NCI-H187 (cell line): ENCODE measurements around the gene TRMT1.
"Not testable (repeated sequence)": the region's sequence is repeated elsewhere in the genome, so short reads cannot be mapped to it uniquely, and the experiment has no call there.

ENCODE experiments used
- DNase-seq, 2 experiments: peaks; one replicate each; lab custom pipeline; 2025; lab: John Stamatoyannopoulos, UW

Gene TRMT1

GRCh38 chr19:13116282-13117175 lies at the start of gene TRMT1:
Gene TRMT1 (minus strand): TSS chr19:13116740. CDS start chr19:13116399, 341 bp downstream.
- DNase-seq: peak; percentile 63 to 71

DNA sequence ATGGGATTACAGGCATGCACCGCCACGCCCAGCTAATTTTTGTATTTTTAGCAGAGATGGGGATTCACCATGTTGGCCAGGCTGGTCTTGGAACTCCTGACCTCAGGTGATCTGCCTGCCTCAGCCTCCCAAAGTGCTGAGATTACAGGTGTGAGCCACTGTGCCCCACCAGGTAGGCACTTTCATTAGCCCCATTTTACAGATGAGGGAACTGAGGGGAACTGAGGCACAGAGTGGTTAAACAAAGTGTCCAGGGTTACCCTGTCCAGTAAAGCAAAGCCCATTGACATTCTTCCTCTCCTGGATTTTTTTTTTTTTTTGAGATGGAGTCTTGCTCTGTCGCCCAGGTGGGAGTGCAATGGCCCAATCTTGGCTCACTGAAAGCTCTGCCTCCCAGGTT lies 49.6 kb upstream of the TRMT1 start:
- DNase-seq: not testable (repeated sequence)

- DNase-seq: no peak
Measured at GRCh38 chr19:13165162-13165997, 48.8 kb upstream of the TRMT1 start.

DNA sequence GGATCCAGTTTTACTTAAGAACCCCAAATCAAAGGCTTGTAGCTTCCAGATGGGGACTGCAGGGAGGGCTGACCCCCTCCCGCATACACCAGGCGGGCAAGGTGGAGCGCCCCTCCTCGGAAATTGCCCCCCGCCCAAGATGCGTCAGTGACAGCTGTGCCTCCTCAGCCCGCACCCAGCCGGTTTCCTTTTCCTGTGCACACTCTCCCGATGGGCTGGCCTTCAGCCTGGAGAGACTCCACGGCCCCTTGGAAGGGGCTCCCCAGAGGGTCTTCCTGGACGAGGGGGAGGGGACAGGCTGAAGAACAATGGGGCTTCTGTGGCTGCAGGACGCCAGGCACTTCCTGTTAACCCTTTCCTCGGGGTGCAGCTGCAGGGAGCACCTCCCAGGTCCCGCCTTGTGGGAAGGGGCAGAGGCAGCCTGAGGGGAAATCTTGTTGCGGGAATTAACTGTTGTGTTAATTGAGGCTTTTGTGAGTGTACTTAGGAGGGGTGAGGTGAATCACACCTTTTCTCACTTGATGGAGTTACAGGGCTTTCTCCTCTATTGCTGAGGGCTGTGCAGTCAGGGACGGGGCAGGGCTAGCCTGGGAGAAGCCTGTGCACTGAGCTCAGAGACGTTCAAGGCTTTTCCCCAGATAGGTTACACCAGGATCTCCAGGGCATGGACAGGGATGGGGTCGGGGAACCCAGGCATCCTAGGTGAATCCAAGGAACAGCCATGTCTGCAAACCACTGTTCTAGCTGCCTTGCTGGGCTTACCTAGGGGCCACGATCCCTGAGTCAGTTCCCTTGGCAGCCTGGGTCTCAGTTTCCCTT lies 48.0 kb upstream of the TRMT1 start:
- DNase-seq: no peak

GRCh38 chr19:13163609-13164342 lies 47.2 kb upstream of the TRMT1 start:
- DNase-seq: no peak

DNA sequence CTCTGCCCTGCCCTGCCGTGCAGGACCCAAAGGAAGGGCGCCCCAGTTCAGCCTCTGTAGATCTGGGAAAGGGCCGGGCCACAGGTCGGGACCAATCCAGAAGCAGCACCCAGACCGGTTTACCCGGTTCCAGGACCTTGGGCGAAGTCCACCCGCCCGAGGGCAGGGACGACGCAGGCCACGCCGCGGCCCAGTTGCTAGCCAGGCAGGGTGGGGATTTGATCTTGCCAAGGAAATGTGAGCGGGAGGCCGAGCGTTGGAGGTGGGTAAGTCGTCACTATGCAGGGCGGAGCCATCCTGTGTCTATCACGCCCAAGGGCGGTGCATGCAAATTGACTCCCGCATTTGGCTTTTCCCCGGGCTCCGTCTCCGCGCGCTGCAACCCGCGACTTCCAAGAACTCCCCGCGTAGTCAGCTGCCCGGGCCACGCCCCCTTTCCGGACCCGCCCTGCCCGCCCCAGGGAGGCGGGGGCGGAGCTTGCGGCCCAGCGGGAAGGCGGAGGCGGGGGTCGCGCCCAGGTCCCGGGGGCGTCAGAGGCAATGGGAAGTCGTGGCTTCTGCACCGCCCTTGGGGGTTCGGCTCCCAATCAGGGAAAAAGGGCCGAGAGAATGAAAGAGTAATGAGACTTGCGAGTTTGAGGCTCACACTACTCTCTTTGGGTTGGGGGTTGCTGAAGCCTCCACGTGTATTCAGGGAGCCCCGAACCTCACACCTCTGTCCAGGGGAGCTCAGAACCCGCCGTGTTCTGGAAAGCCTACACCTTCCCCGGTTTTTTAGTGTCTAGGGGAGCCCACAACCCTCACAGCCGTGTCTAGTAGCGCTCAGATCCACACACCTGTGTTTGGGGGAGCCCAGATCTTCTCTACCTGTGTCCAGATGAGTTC lies 46.4 kb upstream of the TRMT1 start:
- DNase-seq: peak in 1 of 2 experiments; percentile 44

DNA sequence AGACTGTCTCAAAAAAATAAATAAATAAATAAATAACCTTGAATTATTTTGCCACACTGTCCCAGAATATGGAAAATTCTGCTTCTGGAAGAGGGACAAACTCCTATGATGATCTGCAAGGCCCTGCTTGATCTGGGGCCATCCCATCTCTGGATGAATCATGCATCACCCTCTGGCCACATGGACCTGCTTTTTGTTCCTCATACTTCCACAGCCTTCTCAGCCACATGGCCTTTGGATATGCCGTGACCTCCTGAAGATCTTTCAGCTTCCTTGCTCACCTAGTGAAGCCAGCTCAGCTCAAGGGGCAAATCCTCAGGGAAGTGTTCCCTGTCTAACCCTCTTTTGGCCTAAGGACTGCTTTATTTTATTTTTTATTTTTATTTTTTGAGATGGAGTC lies 44.0 kb upstream of the TRMT1 start:
- DNase-seq: no peak

- no peak for DNase-seq
Measured at GRCh38 chr19:13159713-13160112, 43.2 kb upstream of the TRMT1 start.

DNA sequence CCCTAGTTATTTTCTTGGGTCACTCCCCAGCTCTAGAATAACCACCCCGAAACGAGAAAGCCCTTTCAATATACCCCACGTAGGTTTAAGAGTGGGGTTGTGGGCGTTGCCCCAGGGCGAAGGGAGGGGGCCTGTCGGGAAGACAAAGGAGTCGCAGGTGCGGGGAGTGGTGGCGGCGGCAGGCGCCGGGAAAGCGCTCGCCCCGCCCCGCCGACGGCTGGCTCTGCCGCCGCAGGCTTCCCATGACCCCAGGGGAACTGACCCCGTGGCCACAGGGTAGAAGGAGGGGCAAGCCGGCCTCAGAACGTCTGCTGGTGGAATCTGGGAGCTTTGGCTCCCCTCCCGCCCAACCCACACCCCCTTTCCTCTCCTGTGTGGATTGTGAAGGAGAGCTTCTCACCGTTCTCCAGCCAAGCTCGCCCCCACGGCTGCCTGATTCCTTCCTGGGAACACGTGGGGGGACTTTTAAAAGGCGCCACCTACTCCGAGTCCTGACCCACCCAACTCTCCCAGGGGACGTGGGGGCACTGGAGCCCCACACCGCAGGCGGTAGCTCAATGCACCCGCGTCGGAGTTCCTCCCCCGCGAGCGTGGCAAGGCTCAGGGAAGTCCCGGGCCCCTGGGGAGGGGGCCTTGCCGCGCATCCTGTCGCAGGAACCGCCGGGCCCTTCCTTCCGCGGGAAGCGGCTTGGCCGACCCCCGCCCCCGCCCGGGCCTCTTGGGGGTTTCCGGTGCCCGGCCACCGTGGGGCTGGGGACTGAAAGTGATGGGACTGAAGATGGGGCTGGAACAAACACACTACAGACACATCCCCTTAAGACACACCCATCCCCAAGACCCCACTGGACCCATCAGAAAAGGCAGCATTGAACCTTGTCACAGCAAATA lies 39.2 kb upstream of the TRMT1 start:
- no peak for DNase-seq

- DNase-seq: no peak
Measured at GRCh38 chr19:13154911-13155471, 38.5 kb upstream of the TRMT1 start.

DNA sequence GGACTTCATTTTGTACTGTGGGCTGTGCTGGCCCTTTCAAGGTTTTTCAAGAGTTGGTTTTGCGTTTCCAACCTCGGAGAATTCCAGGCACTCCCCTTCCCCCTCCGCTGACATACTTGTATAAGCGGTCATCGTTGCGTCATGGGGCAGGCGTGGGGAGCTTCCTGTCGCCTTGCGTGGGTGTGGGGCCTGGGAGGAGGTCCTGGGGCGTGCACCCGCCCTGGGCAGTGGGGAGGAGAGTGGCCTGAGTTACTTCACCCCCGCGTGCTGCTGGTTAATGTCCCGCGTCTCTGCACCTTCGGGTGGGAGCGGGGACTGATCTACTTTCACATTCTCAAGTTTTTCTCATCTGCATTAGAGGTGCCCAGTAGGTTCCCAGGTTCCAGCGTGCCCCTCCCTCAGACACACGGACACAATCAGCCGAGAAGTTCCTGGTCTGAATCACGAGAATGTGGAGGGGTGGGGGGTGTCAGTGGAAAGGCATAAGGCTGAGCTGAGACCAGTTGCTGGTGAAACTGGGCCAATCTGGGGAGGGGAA lies 37.8 kb upstream of the TRMT1 start:
- no peak for DNase-seq

- DNase-seq: no peak
Measured at GRCh38 chr19:13153569-13154240, 37.2 kb upstream of the TRMT1 start.

DNA sequence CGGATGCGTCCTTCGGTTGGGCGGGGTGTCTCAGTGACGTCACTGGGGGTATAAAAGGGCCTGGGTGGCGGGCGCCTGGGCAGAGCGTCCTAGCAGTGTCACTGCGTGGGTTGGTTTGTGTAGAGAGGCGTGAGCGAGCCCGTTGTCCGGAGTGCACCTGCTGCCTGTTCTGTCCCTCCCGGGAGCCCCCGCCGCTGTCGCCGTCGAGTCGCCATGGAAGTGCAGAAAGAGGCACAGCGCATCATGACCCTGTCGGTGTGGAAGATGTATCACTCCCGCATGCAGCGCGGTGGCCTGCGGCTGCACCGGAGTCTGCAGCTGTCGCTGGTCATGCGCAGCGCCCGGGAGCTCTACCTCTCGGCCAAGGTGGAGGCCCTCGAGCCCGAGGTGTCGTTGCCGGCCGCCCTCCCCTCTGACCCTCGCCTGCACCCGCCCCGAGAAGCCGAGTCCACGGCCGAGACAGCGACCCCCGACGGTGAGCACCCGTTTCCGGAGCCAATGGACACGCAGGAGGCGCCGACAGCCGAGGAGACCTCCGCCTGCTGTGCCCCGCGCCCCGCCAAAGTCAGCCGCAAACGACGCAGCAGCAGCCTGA lies 36.5 kb upstream of the TRMT1 start:
- peak; percentile 60 to 74 for DNase-seq

GRCh38 chr19:13152356-13152973 lies 35.9 kb upstream of the TRMT1 start:
- no peak for DNase-seq

- DNase-seq: peak; percentile 62 to 81
Measured at GRCh38 chr19:13151605-13152355, 35.2 kb upstream of the TRMT1 start.

GRCh38 chr19:13150931-13151604 lies 34.5 kb upstream of the TRMT1 start:
- DNase-seq: no peak
